ENCODE data around the gene ATP5F1D.

The ATP5F1D gene

DNA sequence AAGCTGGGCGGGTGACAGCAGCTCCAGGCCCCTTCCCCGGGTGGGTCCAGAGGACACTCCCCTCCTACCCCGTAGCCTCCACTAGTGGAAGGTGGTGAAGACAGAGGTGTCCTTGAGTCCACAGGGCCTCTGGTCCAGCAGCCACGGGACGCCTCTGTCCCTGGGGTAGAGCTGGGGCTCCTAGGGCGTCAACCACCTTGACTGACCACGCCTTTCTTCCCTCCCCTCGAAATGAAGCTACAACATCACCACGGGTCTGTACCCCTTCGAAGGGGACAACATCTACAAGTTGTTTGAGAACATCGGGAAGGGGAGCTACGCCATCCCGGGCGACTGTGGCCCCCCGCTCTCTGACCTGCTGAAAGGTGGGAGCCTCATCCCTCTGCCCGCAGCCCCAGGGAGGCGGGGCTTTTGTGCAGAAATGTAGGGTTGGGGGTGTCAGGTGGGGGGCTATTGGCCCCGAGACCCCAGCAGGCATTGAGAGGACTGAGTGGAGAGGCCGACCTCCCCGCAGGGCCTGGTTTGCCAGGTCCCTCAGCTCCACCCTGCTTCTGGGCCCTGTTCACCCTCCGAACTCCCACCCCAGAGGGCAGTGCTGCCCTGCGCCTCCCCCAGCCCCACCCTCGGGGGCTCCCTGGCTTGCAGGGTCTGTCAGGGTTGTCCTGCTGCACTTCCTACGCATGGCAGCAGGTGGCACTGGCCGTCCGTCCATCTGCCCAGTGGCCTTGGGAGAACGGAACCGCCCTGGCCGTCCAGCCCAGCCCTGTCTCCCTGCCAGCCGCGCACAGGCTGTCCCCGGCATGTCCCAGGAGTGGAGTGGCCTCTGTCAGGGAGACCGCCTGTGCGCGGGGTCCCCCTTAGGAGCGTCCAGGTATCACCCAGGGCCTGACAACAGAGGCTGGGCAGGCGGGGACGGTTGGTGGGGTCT lies 20.3 kb upstream of the ATP5F1D start:
- no peak for DNase-seq

GRCh38 chr19:1221904-1222255 lies 19.7 kb upstream of the ATP5F1D start:
- DNase-seq = no peak

DNA sequence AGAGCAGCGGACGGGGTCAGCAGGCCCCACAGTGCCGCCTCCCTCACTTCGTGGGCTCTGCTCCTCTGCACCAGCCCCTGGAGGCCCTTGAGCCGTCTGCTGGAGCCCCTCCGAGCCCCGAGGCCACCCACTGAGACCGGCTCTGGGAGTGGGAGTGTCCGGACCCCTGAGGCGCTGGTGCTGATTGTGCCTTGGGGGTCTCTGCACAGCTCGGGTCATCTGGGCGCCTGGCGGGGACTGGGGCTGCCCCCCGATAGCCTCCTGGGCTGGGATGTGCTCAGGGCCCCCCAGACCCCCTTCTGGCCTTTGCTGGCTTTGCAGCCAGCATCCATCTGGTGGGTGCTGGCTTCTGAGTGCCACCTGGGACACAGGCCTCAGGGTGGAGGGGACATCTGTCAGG lies 19.2 kb upstream of the ATP5F1D start:
- no peak for DNase-seq

DNA sequence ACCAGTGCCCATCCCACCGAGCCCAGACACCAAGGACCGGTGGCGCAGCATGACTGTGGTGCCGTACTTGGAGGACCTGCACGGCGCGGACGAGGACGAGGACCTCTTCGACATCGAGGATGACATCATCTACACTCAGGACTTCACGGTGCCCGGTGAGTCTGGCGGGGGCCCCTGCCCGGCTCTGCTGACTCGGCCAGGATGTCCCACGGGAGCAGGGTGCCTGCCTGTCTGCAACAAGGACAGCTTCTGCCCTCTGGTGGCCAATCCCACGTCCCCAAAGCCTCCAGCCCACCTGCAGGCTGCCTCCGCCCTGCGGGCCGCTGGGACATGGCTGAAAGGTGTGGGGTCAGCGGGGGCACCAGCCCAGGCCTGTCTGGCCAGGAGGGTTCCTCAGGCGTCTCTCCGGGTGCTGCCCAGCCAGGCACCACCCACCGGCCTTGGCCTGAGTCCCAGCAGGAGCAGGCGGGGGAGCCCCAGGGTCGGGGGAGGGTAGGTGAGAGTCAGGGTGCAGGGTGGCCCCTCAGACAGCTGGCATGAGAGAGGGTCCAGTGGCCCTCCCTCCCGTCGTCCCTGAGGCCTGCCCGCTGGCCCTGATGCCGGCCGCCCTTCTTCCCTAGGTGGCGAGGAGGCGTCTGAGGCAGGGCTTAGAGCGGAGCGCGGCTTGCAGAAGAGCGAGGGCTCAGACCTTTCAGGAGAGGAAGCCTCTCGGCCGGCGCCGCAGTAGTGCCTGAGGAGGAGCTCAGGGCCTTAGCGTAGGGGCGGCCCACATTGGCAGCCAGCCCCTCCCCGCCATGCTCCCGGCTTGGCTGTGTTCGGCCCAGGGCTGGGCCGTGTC lies 18.3 kb upstream of the ATP5F1D start:
- DNase-seq = no peak

DNA sequence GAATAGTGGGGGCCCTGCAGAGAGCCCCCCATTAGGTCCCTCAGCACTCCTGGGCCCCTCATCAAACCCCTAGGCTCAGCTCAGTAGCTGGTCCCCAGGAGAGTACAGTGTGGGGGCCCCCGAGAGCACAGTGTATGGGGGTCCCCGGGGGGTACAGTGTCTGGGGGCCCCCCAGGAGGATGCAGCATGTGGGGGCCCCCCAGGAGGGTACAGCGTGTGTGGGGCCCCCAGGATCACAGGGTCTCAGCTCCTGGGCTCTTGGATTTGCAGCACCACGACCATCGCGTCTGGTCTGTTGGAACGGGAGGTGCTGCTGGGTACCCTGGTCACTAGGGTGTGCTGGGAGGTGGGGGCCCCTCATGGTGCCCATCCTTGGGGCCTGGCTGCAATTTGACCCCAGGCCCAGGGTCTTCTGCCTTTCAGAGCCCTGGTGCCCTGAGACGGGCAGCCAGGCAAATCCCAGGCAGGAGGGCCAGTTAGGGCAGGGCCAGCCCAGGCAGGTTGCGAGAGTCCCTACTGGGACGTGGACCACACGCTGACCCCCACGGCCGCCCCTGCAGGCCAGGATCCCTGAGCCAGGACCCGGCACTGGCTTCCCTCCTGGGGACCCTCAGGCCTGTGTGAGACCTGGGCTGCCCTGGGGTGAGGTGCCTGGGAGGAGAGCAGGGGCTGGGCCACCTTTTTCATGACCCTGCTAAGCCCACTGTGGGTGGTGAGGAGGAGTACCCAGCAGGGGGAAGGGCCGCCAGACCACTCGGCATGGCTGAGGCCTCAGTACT lies 17.3 kb upstream of the ATP5F1D start:
- no peak for DNase-seq

DNA sequence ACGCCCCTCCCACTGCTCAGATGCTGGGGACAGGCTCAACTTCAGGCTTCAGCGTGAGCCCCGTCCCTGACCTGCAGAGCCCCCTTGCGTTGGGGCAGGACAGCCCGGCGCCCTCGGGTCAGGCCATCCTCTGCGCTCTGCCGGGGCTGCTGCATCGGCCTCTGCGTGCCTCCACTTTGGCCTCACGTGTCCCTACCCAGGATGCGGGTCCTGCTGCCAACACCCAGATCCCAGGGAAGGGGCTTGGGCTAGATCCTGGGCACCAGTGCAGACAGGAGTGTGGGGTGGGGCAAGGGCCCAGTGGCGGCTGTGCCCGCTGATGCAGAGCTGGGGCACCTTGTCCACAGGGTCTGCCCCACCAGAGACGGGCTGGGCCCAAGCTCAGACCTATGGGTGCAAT lies 16.7 kb upstream of the ATP5F1D start:
- no peak for DNase-seq

- no peak for DNase-seq
Measured at GRCh38 chr19:1225440-1226226, 15.9 kb upstream of the ATP5F1D start.

GRCh38 chr19:1226227-1226518 lies 15.4 kb upstream of the ATP5F1D start:
- no peak for DNase-seq

DNA sequence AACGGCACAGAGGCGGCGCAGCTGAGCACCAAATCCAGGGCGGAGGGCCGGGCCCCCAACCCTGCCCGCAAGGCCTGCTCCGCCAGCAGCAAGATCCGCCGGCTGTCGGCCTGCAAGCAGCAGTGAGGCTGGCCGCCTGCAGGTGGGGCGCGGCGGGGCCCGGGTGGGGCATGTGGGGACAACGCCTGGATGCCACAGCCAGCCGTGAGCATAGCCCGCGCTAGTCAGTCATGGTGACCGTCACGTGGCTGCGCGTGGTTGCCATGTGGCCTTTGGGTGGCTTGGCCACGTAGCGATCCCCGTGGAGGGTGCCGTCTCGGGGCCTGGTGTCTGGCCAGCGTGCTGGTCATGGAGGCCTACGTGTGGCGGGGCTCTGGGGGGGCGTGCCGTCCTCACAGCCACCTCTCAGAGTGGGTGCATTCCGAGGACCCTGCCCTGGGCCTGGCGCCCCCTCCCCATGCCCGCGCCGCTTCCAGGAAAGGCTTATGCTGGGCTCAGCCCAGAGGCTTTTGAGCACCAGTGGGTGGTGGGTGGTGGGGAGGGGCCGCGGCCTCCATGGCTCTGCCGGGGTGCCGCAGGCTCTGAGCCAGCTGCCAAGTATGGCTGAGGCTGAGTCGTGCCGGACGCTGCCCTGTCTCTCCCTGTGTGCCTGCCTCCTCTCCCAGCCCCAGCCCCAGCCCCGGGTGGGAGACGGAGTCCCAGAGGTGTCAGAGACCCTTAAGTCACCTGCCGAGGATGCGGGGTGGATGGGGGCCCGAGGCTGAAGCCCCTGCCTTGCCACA lies 14.8 kb upstream of the ATP5F1D start:
- no peak for DNase-seq

DNA sequence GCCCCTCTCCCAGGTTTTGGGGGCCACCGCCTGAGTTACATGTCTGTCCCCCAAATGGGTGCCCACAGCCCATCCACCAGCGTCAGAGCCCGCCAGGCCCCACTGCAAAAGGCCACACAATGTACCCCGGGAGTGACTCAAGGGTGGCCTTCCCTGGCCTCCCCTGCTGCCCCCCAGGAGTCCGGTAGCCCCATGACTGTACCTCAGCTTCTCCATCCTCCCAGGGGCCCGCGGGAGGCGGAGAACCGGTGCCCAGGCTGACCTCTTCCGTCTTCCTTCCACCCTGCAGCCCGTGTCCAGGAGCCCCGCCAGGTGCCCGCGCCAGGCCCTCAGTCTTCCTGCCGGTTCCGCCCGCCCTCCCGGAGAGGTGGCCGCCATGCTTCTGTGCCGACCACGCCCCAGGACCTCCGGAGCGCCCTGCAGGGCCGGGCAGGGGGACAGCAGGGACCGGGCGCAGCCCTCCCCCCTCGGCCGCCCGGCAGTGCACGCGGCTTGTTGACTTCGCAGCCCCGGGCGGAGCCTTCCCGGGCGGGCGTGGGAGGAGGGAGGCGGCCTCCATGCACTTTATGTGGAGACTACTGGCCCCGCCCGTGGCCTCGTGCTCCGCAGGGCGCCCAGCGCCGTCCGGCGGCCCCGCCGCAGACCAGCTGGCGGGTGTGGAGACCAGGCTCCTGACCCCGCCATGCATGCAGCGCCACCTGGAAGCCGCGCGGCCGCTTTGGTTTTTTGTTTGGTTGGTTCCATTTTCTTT lies 14.1 kb upstream of the ATP5F1D start:
- no peak for DNase-seq

- DNase-seq = no peak
Measured at GRCh38 chr19:1228161-1228957, 13.2 kb upstream of the ATP5F1D start.

DNA sequence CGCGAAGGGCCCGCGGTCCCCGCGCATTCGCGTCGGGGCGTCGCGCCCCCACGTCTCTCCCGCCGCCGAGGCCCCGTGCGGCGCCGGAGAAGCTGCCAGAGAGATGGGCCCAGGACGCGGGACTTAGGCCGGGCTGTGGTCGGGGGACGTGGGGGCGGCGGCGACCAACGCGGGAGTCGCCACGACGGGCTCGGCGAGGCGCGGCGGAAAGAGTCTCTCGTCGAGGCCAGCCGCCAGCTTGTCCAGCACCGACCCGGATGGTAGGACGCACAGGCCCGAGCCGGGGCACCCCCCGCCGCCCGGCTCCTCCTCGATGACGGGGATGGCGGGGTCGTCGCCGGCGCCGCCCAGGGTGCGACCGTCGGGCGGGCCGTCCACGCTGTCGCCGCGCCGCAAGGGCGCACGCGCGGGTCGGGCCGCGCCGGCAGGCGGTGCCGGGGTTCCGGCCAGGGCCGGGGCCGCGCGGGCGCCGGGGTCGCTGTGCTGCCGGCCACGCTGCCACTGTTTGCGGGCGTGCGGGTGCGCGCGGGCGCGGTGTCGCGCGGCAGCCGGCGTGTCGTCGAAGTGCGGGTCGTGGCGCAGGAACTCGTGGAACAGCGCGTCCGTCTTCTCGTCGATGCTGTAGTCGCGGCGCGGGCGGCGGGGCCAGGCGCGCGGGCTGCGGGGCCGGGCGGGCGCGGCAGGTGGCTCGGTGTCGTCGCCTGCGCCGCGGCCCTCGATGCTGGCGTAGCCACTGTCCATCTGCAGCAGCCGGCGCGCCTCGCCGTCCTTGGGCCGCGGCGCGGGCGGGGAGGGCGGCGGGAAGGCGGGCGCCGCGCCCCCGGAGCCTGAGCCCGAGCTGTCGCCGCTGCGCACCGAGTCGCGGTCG lies 12.3 kb upstream of the ATP5F1D start:
- DNase-seq = no peak

GRCh38 chr19:1229924-1230782 lies 11.4 kb upstream of the ATP5F1D start:
- DNase-seq = no peak

DNA sequence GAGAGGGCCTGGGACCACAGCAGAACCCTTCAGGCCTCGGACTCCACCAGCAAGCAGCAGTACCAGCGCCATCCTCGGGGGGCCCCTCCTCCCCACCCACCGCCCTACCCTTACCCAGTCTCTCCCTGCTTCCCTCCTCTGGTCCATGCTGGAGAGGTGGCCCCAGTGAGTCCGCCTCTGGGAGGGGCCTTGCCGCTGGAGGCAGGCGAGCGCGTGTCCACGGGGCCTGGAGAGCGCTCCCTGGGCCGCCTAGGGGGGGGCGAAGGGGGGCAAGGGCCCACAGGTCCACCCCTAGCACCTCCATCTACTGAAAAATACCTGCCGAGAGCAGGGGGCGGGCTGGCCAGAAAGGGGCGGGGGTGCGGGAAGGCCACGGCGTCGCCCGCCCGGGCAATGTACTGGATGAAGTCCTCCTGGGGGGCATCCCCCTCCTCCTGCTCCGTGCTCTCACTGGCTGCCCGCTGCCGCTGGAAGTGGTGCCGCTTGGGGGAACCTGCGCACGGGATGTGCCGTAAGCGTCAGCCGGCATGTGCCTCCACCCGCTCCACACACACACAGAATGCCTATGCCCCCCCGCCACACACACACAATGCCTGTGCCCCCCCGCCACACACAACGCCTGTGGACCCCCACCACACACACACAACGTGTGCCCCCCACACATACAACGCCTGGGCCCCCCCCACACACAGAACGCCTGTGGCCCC lies 10.6 kb upstream of the ATP5F1D start:
- no peak for DNase-seq

DNA sequence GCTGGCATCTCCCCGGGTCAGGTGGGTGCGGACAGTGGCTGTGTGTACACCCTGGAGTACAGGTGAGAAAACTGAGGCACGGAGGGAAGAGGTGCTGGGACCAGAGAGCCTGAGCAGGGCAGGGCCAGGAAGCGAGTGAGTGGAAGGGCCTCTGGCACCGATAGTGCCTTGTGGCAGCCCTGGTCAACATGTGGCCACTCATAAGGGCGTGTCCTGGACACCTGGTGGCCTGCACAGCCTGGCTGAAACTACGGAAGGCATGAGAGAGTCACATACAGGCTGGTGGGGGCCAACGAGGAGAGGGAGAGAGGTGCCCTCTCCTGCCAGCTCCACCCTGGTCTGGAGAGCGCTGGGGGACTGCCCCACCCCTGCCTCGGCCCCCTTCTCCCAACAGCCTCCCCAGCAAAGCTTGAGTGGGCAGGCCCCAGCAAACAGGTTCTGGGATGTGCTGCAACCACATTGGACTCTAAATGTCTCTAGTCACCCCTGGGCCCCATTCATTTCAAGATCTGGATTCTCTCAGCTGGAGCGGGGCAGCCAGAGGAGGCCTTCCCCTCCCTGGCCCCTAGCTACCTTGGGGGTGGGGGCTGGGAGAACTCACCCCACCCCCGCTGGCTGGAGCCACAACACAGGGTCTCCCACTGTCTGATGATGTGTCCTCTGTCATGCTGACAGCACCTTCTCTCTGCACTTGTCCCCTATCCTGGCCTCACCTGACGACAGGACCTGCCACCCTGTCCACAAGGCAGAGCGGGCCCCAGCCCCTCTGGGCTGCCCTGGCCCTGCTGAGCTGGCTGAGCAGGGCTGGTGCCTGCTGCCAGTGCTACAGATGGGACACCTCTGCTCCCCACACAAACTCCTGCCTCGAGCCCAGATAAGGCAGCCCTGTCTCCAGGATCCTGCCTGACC lies 9.6 kb upstream of the ATP5F1D start:
- DNase-seq = no peak

DNA sequence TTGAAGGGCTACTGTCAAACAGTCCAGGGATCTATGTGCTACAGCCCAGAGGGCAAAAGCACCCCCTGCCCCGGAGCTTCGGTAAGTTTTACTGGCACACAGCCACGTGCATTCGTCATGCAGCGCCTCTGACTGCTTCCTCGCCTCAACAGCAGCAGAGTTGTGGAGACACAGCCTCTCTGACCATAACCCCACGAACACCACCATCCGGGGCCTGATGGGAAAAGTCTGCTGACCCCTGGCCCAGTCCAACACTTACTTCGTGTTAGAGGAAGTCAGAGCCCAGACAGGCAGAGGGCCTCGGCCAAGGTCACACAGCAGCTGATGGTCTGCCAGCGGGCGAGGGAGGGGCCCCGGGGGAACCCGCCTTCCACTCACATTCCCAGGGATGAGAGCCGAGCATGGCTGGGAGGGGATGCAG lies 8.9 kb upstream of the ATP5F1D start:
- DNase-seq = no peak
